A549 treated with RU486 at 1 μM for 4 hours (cell line): Measurements from ENCODE around the gene AANAT. TPM values are rescaled to one million over a fixed set of nuclear protein-coding genes. Genes with fewer than 3 reads are reported as not detected.

Source experiments
- total RNA-seq: library from RNA; stranded (reverse); fragments of 200-300 nt; extraction: Qiagen RNA extraction; gene quantifications from 5 replicates; pipeline ENCODE4 v1.2.3, GENCODE V29; 2022; ENCODE audit warnings: low read depth

AANAT gene
- total RNA-seq = 0.38 to 0.74 TPM (median 0.57 TPM) in 4 of 5 replicates, not detected in the other

GRCh38 chr17:76467366-76467765 is at the start of gene AANAT:
Gene AANAT, plus strand, starts transcription at chr17:76467603. Its CDS starts 1,144 bp downstream, at chr17:76468747.

GRCh38 chr17:76452660-76453430 is 14.6 kb upstream of the AANAT start, which contains the start of gene UBE2O:
Gene UBE2O, minus strand, starts transcription at chr17:76453152. Its CDS starts 11 bp downstream, at chr17:76453141.

DNA sequence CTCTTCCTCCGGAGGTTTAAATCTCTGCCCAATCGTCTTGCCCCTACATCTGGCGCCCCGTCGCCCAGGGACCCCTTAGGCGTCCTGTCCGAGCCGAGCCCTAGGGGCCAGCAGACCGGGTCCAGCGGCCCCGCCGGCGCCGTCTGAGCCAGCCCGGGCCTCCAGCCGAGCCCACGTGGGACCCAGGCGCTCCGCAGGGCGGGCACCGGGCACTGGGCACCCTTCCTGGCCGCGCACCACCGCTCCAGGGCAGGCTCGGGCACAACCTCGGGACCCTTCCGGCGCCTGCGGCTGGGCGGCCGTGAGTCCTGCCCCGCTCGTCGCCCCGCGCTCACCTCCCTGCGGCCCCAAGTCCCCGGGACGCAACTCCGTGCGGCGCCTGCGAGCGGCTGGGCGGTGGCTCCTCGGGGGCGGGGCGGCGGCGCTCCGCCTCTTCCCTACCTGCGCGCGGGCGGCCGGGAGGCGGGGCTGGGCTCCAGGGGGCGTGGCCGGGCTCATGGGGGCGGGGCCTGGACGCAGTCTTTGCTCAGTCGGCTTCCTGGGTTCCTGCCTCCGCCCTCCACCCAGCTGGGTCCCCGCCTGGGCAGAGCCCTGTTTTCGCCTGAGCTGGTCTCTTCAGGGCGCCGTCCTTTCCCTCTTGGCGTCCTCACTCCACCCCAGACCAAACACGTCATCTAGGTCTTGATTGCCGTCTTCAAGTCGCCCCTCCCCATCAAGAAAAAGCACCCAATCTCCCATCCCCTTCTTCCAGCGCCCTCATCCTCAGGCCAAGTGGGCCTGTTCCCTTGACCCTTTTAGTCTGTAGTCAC is 33.8 kb downstream of the AANAT start, which contains the start of gene RHBDF2:
Gene RHBDF2, minus strand, starts transcription at position 406 of the 809 bp plus-strand sequence. CDS start 19,899 bp downstream, outside the sequence.

Other genes with a start within 250 kb of the AANAT start
- 4.5 to 8.0 TPM (median 6.0 TPM) in 5 replicates for gene RNF157, start 227.1 kb upstream of the AANAT start, total RNA-seq
- gene UBALD2, start 202.3 kb upstream of the AANAT start, total RNA-seq = 49.9 to 93.6 TPM (median 74.1 TPM) in 5 replicates
- gene QRICH2, start 159.3 kb upstream of the AANAT start, total RNA-seq = 0.56 to 1.9 TPM (median 0.67 TPM) in 5 replicates
- 53.8 to 71.5 TPM (median 61.9 TPM) in 5 replicates for gene PRPSAP1, start 113.7 kb upstream of the AANAT start, total RNA-seq
- gene SPHK1, start 83.0 kb upstream of the AANAT start, total RNA-seq = 42.5 to 70.8 TPM (median 55.3 TPM) in 5 replicates
- gene UBE2O, start 14.5 kb upstream of the AANAT start, total RNA-seq = 27.5 to 34.5 TPM (median 34.0 TPM) in 5 replicates
- 50.2 to 69.1 TPM (median 61.3 TPM) in 5 replicates for gene RHBDF2, start 33.8 kb downstream of the AANAT start, total RNA-seq
- gene CYGB, start 70.1 kb downstream of the AANAT start, total RNA-seq = 0.73 to 1.4 TPM (median 1.1 TPM) in 5 replicates
- not detected in 5 replicates for gene PRCD, start 72.4 kb downstream of the AANAT start, total RNA-seq
- gene ST6GALNAC2, start 118.3 kb downstream of the AANAT start, total RNA-seq = 0.28 to 0.70 TPM (median 0.33 TPM) in 4 of 5 replicates, not detected in the other
- 0.07 to 0.81 TPM (median 0.46 TPM) in 3 of 5 replicates, not detected in the others for gene ST6GALNAC1, start 176.2 kb downstream of the AANAT start, total RNA-seq
- gene MXRA7, start 243.4 kb downstream of the AANAT start, total RNA-seq = 60.2 to 76.7 TPM (median 63.6 TPM) in 5 replicates